HCT116 (cell line): ENCODE measurements around the gene CYP46A1. TPM values are rescaled to one million over a fixed set of nuclear protein-coding genes. Genes with fewer than 3 reads are reported as not detected.

ENCODE experiments used
- ATAC-seq: fragments of 200-7000 bp; cut with Tn5 transposase; 2 replicates; pipeline ENCODE4 v1.9.1; 2020; ENCODE audit warnings: mild to moderate bottlenecking, moderate library complexity
- BruUV-seq: library from RNA; stranded (reverse); fragments of 400-500 nt; replicated peaks from 2 replicates; lab custom pipeline; 2021; lab: Mats Ljungman, UMichigan
- CTCF ChIA-PET: fragments of 300-600 bp; sonication (Branson Sonifier 250); formaldehyde crosslinking; loops from one replicate; lab custom pipeline; 2021; ENCODE audit warnings: antibody characterized with exemption; lab: Charles Lee
- POLR2A ChIA-PET: fragments of 300-600, 350-600 bp; sonication (Branson Sonifier 250); formaldehyde crosslinking; loops from one replicate; lab custom pipeline; 2021; ENCODE audit warnings: antibody characterized with exemption; lab: Charles Lee
- RAD21 ChIA-PET, 2 experiments: fragments of 300-600 bp; sonication (Branson Sonifier 250); formaldehyde crosslinking; loops; one replicate each; lab custom pipeline; 2023; ENCODE audit warnings: low total read pairs in 2 of 2; ENCODE audit not compliant: uncharacterized antibody in 2 of 2, unreplicated experiment in 2 of 2, low non-redundant PET in 1 of 2; lab: Charles Lee
- DNase-seq: peaks from one replicate; pipeline ENCODE4 v3.0.0-alpha.2; 2010; ENCODE audit warnings: low read depth, low spot score
- H2AFZ ChIP-seq: fragments of 200-600 bp; shearing (Covaris generic), sonication (generic); 2 replicates; pipeline ENCODE4 v1.6.1; 2017; ENCODE audit warnings: low read depth, mixed run types, mixed read lengths, antibody characterized with exemption, low read length; ENCODE audit not compliant: poor library complexity, severe bottlenecking
- H3K27ac ChIP-seq: 2 replicates; pipeline ENCODE4 v1.5.1; 2012; ENCODE audit warnings: low read depth, low read length
- H3K27me3 ChIP-seq: fragments of 200-600 bp; sonication (generic); 2 replicates; pipeline ENCODE4 v1.6.1; 2016; ENCODE audit warnings: mixed run types, low read length, mixed read lengths; ENCODE audit not compliant: insufficient read depth
- H3K36me3 ChIP-seq, 2 experiments: fragments of 200-500 bp in 1 of 2; fragments of 200-600 bp in 1 of 2; sonication (Bioruptor generic) in 1 of 2; sonication (generic) in 1 of 2; 2 replicates each; pipeline versions ENCODE4 v1.5.1 to v1.6.1; 2014 to 2016; ENCODE audit warnings: low read length in 2 of 2, inconsistent platforms in 1 of 2, mixed read lengths in 1 of 2, mixed run types in 1 of 2; ENCODE audit not compliant: insufficient read depth in 2 of 2, control insufficient read depth in 1 of 2
- H3K4me1 ChIP-seq, 2 experiments: fragments of 200-600 bp in 1 of 2; sonication (generic) in 1 of 2; 2 replicates each; pipeline versions ENCODE4 v1.5.1 to v1.6.1; 2012 to 2017; ENCODE audit warnings: low read length in 2 of 2, inconsistent platforms in 1 of 2, mild to moderate bottlenecking in 1 of 2, mixed read lengths in 1 of 2, mixed run types in 1 of 2, moderate library complexity in 1 of 2; ENCODE audit not compliant: insufficient read depth in 2 of 2, control insufficient read depth in 1 of 2
- H3K4me2 ChIP-seq: fragments of 200-600 bp; sonication (generic); 2 replicates; pipeline ENCODE4 v1.6.1; 2017; ENCODE audit warnings: mixed run types, low read length, mixed read lengths
- H3K4me3 ChIP-seq, 2 experiments: fragments of 200-600 bp in 1 of 2; sonication (generic) in 1 of 2; replicated peaks in 1 of 2; 2 replicates each; pipeline ENCODE4 v1.5.1; 2011 to 2016; ENCODE audit warnings: low read length in 2 of 2, control low read depth in 1 of 2, low read depth in 1 of 2, mild to moderate bottlenecking in 1 of 2, mixed read lengths in 1 of 2, mixed run types in 1 of 2
- H3K79me2 ChIP-seq: fragments of 200-600 bp; sonication (generic); 2 replicates; pipeline ENCODE4 v1.6.1; 2017; ENCODE audit warnings: mild to moderate bottlenecking, mixed run types, low read length, moderate library complexity, mixed read lengths; ENCODE audit not compliant: insufficient read depth
- H3K9ac ChIP-seq: fragments of 200-600 bp; sonication (generic); 2 replicates; pipeline ENCODE4 v1.6.1; 2016; ENCODE audit warnings: low read length, mixed read lengths
- H3K9me2 ChIP-seq: fragments of 200-600 bp; sonication (generic), shearing (Covaris generic); 2 replicates; pipeline ENCODE4 v1.6.1; 2017; ENCODE audit warnings: mixed run types, mild to moderate bottlenecking, moderate library complexity; ENCODE audit not compliant: insufficient read depth
- H3K9me3 ChIP-seq, 2 experiments: fragments of 200-500 bp in 1 of 2; fragments of 200-600 bp in 1 of 2; sonication (Bioruptor generic) in 1 of 2; sonication (generic) in 1 of 2; 2 replicates each; pipeline ENCODE4 v1.6.1; 2014 to 2017; ENCODE audit warnings: low read length in 2 of 2, mixed read lengths in 2 of 2, inconsistent platforms in 1 of 2, low read depth in 1 of 2, mild to moderate bottlenecking in 1 of 2, mixed run types in 1 of 2, moderate library complexity in 1 of 2; ENCODE audit not compliant: control insufficient read depth in 1 of 2, insufficient read depth in 1 of 2
- H4K20me1 ChIP-seq: fragments of 200-600 bp; sonication (generic), shearing (Covaris generic); 2 replicates; pipeline ENCODE4 v1.6.1; 2017; ENCODE audit warnings: mixed run types, mild to moderate bottlenecking, moderate library complexity; ENCODE audit not compliant: insufficient read depth
- ATF3 ChIP-seq: IDR thresholded peaks from 2 replicates; pipeline ENCODE4 v1.6.1; 2012
- CBX3 ChIP-seq: IDR thresholded peaks from 2 replicates; pipeline ENCODE4 v1.6.1; 2012; ENCODE audit warnings: low read depth
- CEBPB ChIP-seq: IDR thresholded peaks from 2 replicates; pipeline ENCODE4 v1.6.1; 2012; ENCODE audit warnings: low read depth
- EGR1 ChIP-seq: IDR thresholded peaks from 2 replicates; pipeline ENCODE4 v1.6.1; 2012; ENCODE audit warnings: low read depth
- EZH2phosphoT487 ChIP-seq: fragments of 200-600 bp; IDR thresholded peaks from 2 replicates; pipeline ENCODE4 v1.6.1; 2018; ENCODE audit warnings: antibody characterized with exemption, borderline replicate concordance
- FOSL1 ChIP-seq: IDR thresholded peaks from 2 replicates; pipeline ENCODE4 v1.6.1; 2012; ENCODE audit warnings: low read depth
- REST ChIP-seq: IDR thresholded peaks from 2 replicates; pipeline ENCODE4 v1.6.1; 2012; ENCODE audit warnings: low read depth
- SP1 ChIP-seq: IDR thresholded peaks from 2 replicates; pipeline ENCODE4 v1.6.1; 2012; ENCODE audit warnings: low read depth
- TCF7L2 ChIP-seq: IDR thresholded peaks from 2 replicates; pipeline ENCODE4 v1.7.0; 2011; ENCODE audit warnings: borderline replicate concordance, inconsistent platforms; ENCODE audit not compliant: insufficient read depth, insufficient read length; ENCODE audit errors: extremely low read depth
- YY1 ChIP-seq: IDR thresholded peaks from 2 replicates; pipeline ENCODE4 v1.6.1; 2011; ENCODE audit warnings: low read length, low read depth, moderate library complexity, mild to moderate bottlenecking; ENCODE audit not compliant: insufficient replicate concordance; ENCODE audit errors: extremely low read depth
- ZFX ChIP-seq: fragments of 450-650 bp; IDR thresholded peaks from 2 replicates; pipeline ENCODE4 v1.6.1; 2017
- intact Hi-C: fragments of 100-400 bp; cut with micrococcal nuclease; formaldehyde crosslinking; loops from 2 replicates; pipeline ENCODE4 v1.10.0; 2022
- total RNA-seq: library from RNA; stranded (reverse); gene quantifications from one replicate; pipeline ENCODE4 v1.2.1, GENCODE V29; 2021; ENCODE audit not compliant: unreplicated experiment

Gene CYP46A1
- total RNA-seq, 1 experiment from 2014 or later = 0.76 TPM

- ATAC-seq (no peak), DNase-seq (no peak)
- no peaks in the 10 kb centered on the region for H3K79me2 ChIP-seq
- CTCF ChIA-PET = no interaction called here
- H3K4me2 ChIP-seq = no peak overlapping the region
- no peaks in the 10 kb centered on the region for H3K27me3 ChIP-seq
- H3K4me1 ChIP-seq = 0 out of 4 replicates have a peak, but pooled peaks cover 0 to 2% of the 10 kb centered on the region in 2 experiments
- POLR2A ChIA-PET = no interaction called here
- H3K4me3 ChIP-seq = no peak overlapping the region
- H4K20me1 ChIP-seq = no peaks in the 10 kb centered on the region
- no TSS peak for BruUV-seq
- intact Hi-C loops = no loop called here
- no peak for TF ChIP-seq SP1
- TF ChIP-seq ATF3 = no peak
- TF ChIP-seq TCF7L2 = no peak
- TF ChIP-seq REST = no peak
- TF ChIP-seq CBX3 = no peak
- no peak for TF ChIP-seq CEBPB
- TF ChIP-seq YY1 = no peak
- no peak for TF ChIP-seq FOSL1
- TF ChIP-seq EZH2phosphoT487 = no peak
- TF ChIP-seq EGR1 = no peak
- TF ChIP-seq ZFX = no peak
- H3K9me2 ChIP-seq = no peaks in the 10 kb centered on the region
- no peaks in the 10 kb centered on the region for H3K36me3 ChIP-seq
- no peak overlapping the region for H3K9ac ChIP-seq
- H3K27ac ChIP-seq = no peak overlapping the region
- H3K9me3 ChIP-seq = no peaks in the 10 kb centered on the region
- H2AFZ ChIP-seq = no peak overlapping the region
- RAD21 ChIA-PET = no interaction called here
Observed at GRCh38 chr14:99769799-99770198, 85.7 kb downstream of the CYP46A1 start.
